ENCODE data around the gene KLHL25.

KLHL25 gene

GRCh38 chr15:85839643-85840042 is 44.9 kb upstream of the KLHL25 start:
- H4K20me1 ChIP-seq (ENCODE audit: control insufficient read depth, insufficient read depth, low read depth, low read length), result no peaks in the 10 kb centered on the region
- no peak overlapping the region for H3K4me2 ChIP-seq (ENCODE audit: low read length)
- H3K79me2 ChIP-seq (ENCODE audit: control insufficient read depth, low read length), result no peaks in the 10 kb centered on the region
- H3K4me1 ChIP-seq (ENCODE audit: control insufficient read depth, low read length), result peaks cover 10% of the 10 kb centered on the region
- no peak overlapping the region for H3K4me3 ChIP-seq (ENCODE audit: low read length)
- no peaks in the 10 kb centered on the region for H3K36me3 ChIP-seq (ENCODE audit: control insufficient read depth, low read length)
- H3K9me3 ChIP-seq (ENCODE audit: control insufficient read depth, insufficient read depth, low read length), result no peaks in the 10 kb centered on the region; the same call in 1 of the 2 replicates
- H3K9me2 ChIP-seq (replicated peaks; ENCODE audit: control insufficient read depth, low read length), result no peaks in the 10 kb centered on the region
- no peak for TF ChIP-seq CTCF (IDR thresholded peaks at IDR 0.05; ENCODE audit: low read depth, low read length, poor library complexity, severe bottlenecking)
- TF ChIP-seq EZH2phosphoT487 (IDR thresholded peaks at IDR 0.05; ENCODE audit: borderline replicate concordance, low read length), result no peak
- H3K27me3 ChIP-seq (ENCODE audit: control insufficient read depth, low read length), result peaks cover 5% of the 10 kb centered on the region; the same call in 1 of the 2 replicates
- no peak overlapping the region for H3K27ac ChIP-seq (ENCODE audit: low read depth, low read length)
- no peaks in the 10 kb centered on the region for H3F3A ChIP-seq (ENCODE audit: control insufficient read depth, insufficient read depth)

- Histone ChIP-seq H3K4me1 (ENCODE audit: control insufficient read depth, low read length) (peaks cover 10% of the 10 kb centered on the region), H3K36me3 (ENCODE audit: control insufficient read depth, low read length) (no peaks in the 10 kb centered on the region), H3K4me2 (ENCODE audit: low read length) (no peak overlapping the region), H3K27me3 (ENCODE audit: control insufficient read depth, low read length) (peaks cover 5% of the 10 kb centered on the region; the same call in 1 of the 2 replicates), H3F3A (ENCODE audit: control insufficient read depth, insufficient read depth) (no peaks in the 10 kb centered on the region), H3K79me2 (ENCODE audit: control insufficient read depth, low read length) (no peaks in the 10 kb centered on the region), H3K4me3 (ENCODE audit: low read length) (no peak overlapping the region), H3K27ac (ENCODE audit: low read depth, low read length) (no peak overlapping the region), H3K9me3 (ENCODE audit: control insufficient read depth, insufficient read depth, low read length) (no peaks in the 10 kb centered on the region), H4K20me1 (ENCODE audit: control insufficient read depth, insufficient read depth, low read depth, low read length) (no peaks in the 10 kb centered on the region), H3K9me2 (replicated peaks; ENCODE audit: control insufficient read depth, low read length) (no peaks in the 10 kb centered on the region)
- TF ChIP-seq EZH2phosphoT487 (IDR thresholded peaks at IDR 0.05; ENCODE audit: borderline replicate concordance, low read length) (no peak), CTCF (IDR thresholded peaks at IDR 0.05; ENCODE audit: low read depth, low read length, poor library complexity, severe bottlenecking) (no peak)
Observed at GRCh38 chr15:85838655-85839054, 43.9 kb upstream of the KLHL25 start.

GRCh38 chr15:85837881-85838280 is 43.2 kb upstream of the KLHL25 start:
- Histone ChIP-seq H3K36me3 (ENCODE audit: control insufficient read depth, low read length) (no peaks in the 10 kb centered on the region), H3K27me3 (ENCODE audit: control insufficient read depth, low read length) (peaks cover 5% of the 10 kb centered on the region; the same call in 1 of the 2 replicates), H3K9me3 (ENCODE audit: control insufficient read depth, insufficient read depth, low read length) (no peaks in the 10 kb centered on the region), H4K20me1 (ENCODE audit: control insufficient read depth, insufficient read depth, low read depth, low read length) (no peaks in the 10 kb centered on the region), H3F3A (ENCODE audit: control insufficient read depth, insufficient read depth) (no peaks in the 10 kb centered on the region), H3K4me3 (ENCODE audit: low read length) (no peak overlapping the region), H3K9me2 (replicated peaks; ENCODE audit: control insufficient read depth, low read length) (no peaks in the 10 kb centered on the region), H3K79me2 (ENCODE audit: control insufficient read depth, low read length) (no peaks in the 10 kb centered on the region), H3K4me1 (ENCODE audit: control insufficient read depth, low read length) (peaks cover 10% of the 10 kb centered on the region), H3K27ac (ENCODE audit: low read depth, low read length) (no peak overlapping the region), H3K4me2 (ENCODE audit: low read length) (no peak overlapping the region)
- TF ChIP-seq CTCF (IDR thresholded peaks at IDR 0.05; ENCODE audit: low read depth, low read length, poor library complexity, severe bottlenecking) (no peak), EZH2phosphoT487 (IDR thresholded peaks at IDR 0.05; ENCODE audit: borderline replicate concordance, low read length) (no peak)

All from DOHH2 (cell line).